Vagina (tissue), 2 donors: Measurements from ENCODE around the gene COL5A2. TPM values are rescaled to one million over a fixed set of nuclear protein-coding genes. Genes with fewer than 3 reads are reported as not detected.

Experiments used
- DNase-seq, 2 donors: peaks; one replicate each; pipeline ENCODE4 v3.0.0-alpha.2; 2017; ENCODE audit errors: extremely low spot score in 2 of 2
- H3K27ac ChIP-seq: fragments of 200-600 bp; sonication (generic); one replicate; pipeline ENCODE4 v1.5.1; 2019
- H3K27me3 ChIP-seq: fragments of 200-600 bp; sonication (generic); one replicate; pipeline ENCODE4 v1.5.1; 2019
- H3K36me3 ChIP-seq, 2 donors: fragments of 200-600 bp; sonication (generic); one replicate each; pipeline ENCODE4 v1.5.1; 2017 to 2019
- H3K4me1 ChIP-seq: fragments of 200-600 bp; sonication (generic); one replicate; pipeline ENCODE4 v1.5.1; 2019
- H3K4me3 ChIP-seq, 2 donors: fragments of 200-600 bp; sonication (generic); 1 replicate in 1 of 2; 2 replicates in 1 of 2; pipeline ENCODE4 v1.5.1; 2016 to 2019
- H3K9me3 ChIP-seq: fragments of 200-600 bp; sonication (generic); one replicate; pipeline ENCODE4 v1.5.1; 2019
- CTCF ChIP-seq, 3 experiments: fragments of 450-650 bp in 2 of 3; fragments of 200-600 bp in 1 of 3; sonication (generic) in 1 of 3; IDR thresholded peaks; one replicate each; pipeline ENCODE4 v1.5.1; 2017 to 2019; ENCODE audit warnings: antibody characterized with exemption in 3 of 3, mild to moderate bottlenecking in 2 of 3, moderate library complexity in 2 of 3
- POLR2A ChIP-seq, 2 donors: fragments of 450-650 bp; IDR thresholded peaks; one replicate each; pipeline ENCODE4 v1.6.1; 2017; ENCODE audit warnings: antibody characterized with exemption in 2 of 2, mild to moderate bottlenecking in 2 of 2, moderate library complexity in 2 of 2
- POLR2AphosphoS5 ChIP-seq, 2 donors: sonication (generic); formaldehyde crosslinking; IDR thresholded peaks; one replicate each; pipeline ENCODE4 v1.9.0; 2017; ENCODE audit warnings: antibody characterized with exemption in 2 of 2, mild to moderate bottlenecking in 2 of 2, low read depth in 1 of 2; ENCODE audit not compliant: insufficient read depth in 1 of 2
- intact Hi-C: fragments of 100-400 bp; cut with DNase I; formaldehyde crosslinking; loops from one replicate; pipeline ENCODE4 v1.15.1; 2023
- total RNA-seq: library from RNA; depleted of rRNA; stranded (reverse); fragments of >200 nt; gene quantifications from one replicate; pipeline ENCODE4 v1.2.3, GENCODE V29; 2016

COL5A2 gene
- total RNA-seq, 1 donor from 2014 or later, result 33.1 TPM

GRCh38 chr2:189176516-189176915 is 3.0 kb downstream of the COL5A2 start:
- peak overlapping the region; percentile 85 for H3K27ac ChIP-seq
- intact Hi-C loops, result no loop called here
- no peak for DNase-seq
- H3K9me3 ChIP-seq, result no peaks in the 10 kb centered on the region
- peak overlapping the region; percentile 17 to 54 for H3K4me3 ChIP-seq
- TF ChIP-seq POLR2AphosphoS5 (IDR thresholded peaks at IDR 0.05; ENCODE audit: insufficient read depth in 1 of 2, low read depth in 1 of 2) (no peak), POLR2A (IDR thresholded peaks at IDR 0.05) (no peak), CTCF (IDR thresholded peaks at IDR 0.05) (no peak)
- no peaks in the 10 kb centered on the region for H3K27me3 ChIP-seq
- H3K4me1 ChIP-seq, result peaks cover 29% of the 10 kb centered on the region
- H3K36me3 ChIP-seq, result no peaks in the 10 kb centered on the region

GRCh38 chr2:189175869-189176433 is 3.6 kb downstream of the COL5A2 start:
- intact Hi-C loops, result no loop called here
- peak overlapping the region; percentile 85 for H3K27ac ChIP-seq
- no peaks in the 10 kb centered on the region for H3K36me3 ChIP-seq
- peaks cover 35% of the 10 kb centered on the region for H3K4me1 ChIP-seq
- no peak for DNase-seq
- H3K27me3 ChIP-seq, result no peaks in the 10 kb centered on the region
- H3K4me3 ChIP-seq, result peak overlapping the region; percentile 17 to 54
- no peaks in the 10 kb centered on the region for H3K9me3 ChIP-seq
- no peak for TF ChIP-seq POLR2A (IDR thresholded peaks at IDR 0.05)
- no peak for TF ChIP-seq POLR2AphosphoS5 (IDR thresholded peaks at IDR 0.05; ENCODE audit: insufficient read depth in 1 of 2, low read depth in 1 of 2)
- no peak for TF ChIP-seq CTCF (IDR thresholded peaks at IDR 0.05)

GRCh38 chr2:189171956-189172609 is 7.5 kb downstream of the COL5A2 start:
- H3K27ac ChIP-seq, result peak overlapping the region; percentile 17
- H3K36me3 ChIP-seq, result no peaks in the 10 kb centered on the region
- H3K4me3 ChIP-seq, result peak overlapping the region in 1 of 2 donors; percentile 6
- intact Hi-C loops, result no loop called here
- H3K9me3 ChIP-seq, result no peaks in the 10 kb centered on the region
- TF ChIP-seq POLR2A (IDR thresholded peaks at IDR 0.05), result no peak
- no peak for TF ChIP-seq POLR2AphosphoS5 (IDR thresholded peaks at IDR 0.05; ENCODE audit: insufficient read depth in 1 of 2, low read depth in 1 of 2)
- TF ChIP-seq CTCF (IDR thresholded peaks at IDR 0.05), result no peak
- no peaks in the 10 kb centered on the region for H3K27me3 ChIP-seq
- no peak for DNase-seq
- H3K4me1 ChIP-seq, result peaks cover 40% of the 10 kb centered on the region

- peaks cover 50% of the 10 kb centered on the region for H3K4me1 ChIP-seq
- H3K4me3 ChIP-seq, result no peak overlapping the region
- no peak for DNase-seq
- H3K27ac ChIP-seq, result peak overlapping the region; percentile 27
- intact Hi-C loops, result no loop called here
- H3K9me3 ChIP-seq, result no peaks in the 10 kb centered on the region
- TF ChIP-seq POLR2A (IDR thresholded peaks at IDR 0.05) (no peak), POLR2AphosphoS5 (IDR thresholded peaks at IDR 0.05; ENCODE audit: insufficient read depth in 1 of 2, low read depth in 1 of 2) (no peak), CTCF (IDR thresholded peaks at IDR 0.05) (no peak)
- H3K36me3 ChIP-seq, result no peaks in the 10 kb centered on the region
- H3K27me3 ChIP-seq, result no peaks in the 10 kb centered on the region
Observed at GRCh38 chr2:189168856-189169499, 10.6 kb downstream of the COL5A2 start.
